ENCODE data around the gene CFAP97D1.

The CFAP97D1 gene

GRCh38 chr17:43779145-43780125 is 800 bp upstream of the CFAP97D1 start (continued):
- no peak for TF ChIP-seq ZSCAN18 (tag by site-specific recombination; IDR thresholded peaks at IDR 0.05)
- no peak for TF ChIP-seq TSHZ1 (tag by site-specific recombination; IDR thresholded peaks at IDR 0.05; ENCODE audit: borderline replicate concordance)
- TF ChIP-seq ZNF391 (tag by site-specific recombination; IDR thresholded peaks at IDR 0.05; ENCODE audit: borderline replicate concordance, low read depth) = no peak
- peak; percentile 39; the same call in 1 of the 2 replicates for TF ChIP-seq ZNF341 (tag by site-specific recombination; IDR thresholded peaks at IDR 0.05; ENCODE audit: low read depth)
- TF ChIP-seq ZNF362 (tag by site-specific recombination; IDR thresholded peaks at IDR 0.05) = no peak
- TF ChIP-seq GLIS1 (tag by site-specific recombination; IDR thresholded peaks at IDR 0.05) = peak; percentile 87
- no peak for TF ChIP-seq ZNF768 (tag by site-specific recombination; IDR thresholded peaks at IDR 0.05)
- TF ChIP-seq ZNF654 (tag by site-specific recombination; IDR thresholded peaks at IDR 0.05; ENCODE audit: low read depth) = no peak
- TF ChIP-seq IKZF3 (tag by site-specific recombination; IDR thresholded peaks at IDR 0.05) = no peak
- TF ChIP-seq ZNF324 (tag by site-specific recombination; IDR thresholded peaks at IDR 0.05) = no peak
- no peak for TF ChIP-seq ZNF629 (tag by site-specific recombination; IDR thresholded peaks at IDR 0.05)
- no peak for TF ChIP-seq ZNF155 (tag by site-specific recombination; IDR thresholded peaks at IDR 0.05)
- TF ChIP-seq ZNF449 (tag by site-specific recombination; IDR thresholded peaks at IDR 0.05) = 0 out of 2 replicates have a peak, but pooled peaks have one; percentile 19
- no peak for TF ChIP-seq ZNF837 (tag by site-specific recombination; IDR thresholded peaks at IDR 0.05)
- TF ChIP-seq ZNF335 (tag by site-specific recombination; conservative IDR thresholded peaks at IDR 0.05) = peak; percentile 88
- TF ChIP-seq ZNF248 (tag by site-specific recombination; IDR thresholded peaks at IDR 0.05) = no peak
- no peak for TF ChIP-seq ZNF548 (tag by site-specific recombination; IDR thresholded peaks at IDR 0.05)
- no peak for TF ChIP-seq ZNF777 (tag by site-specific recombination; IDR thresholded peaks at IDR 0.05; ENCODE audit: borderline replicate concordance)
- no peak for TF ChIP-seq ZNF560 (tag by site-specific recombination; IDR thresholded peaks at IDR 0.05; ENCODE audit: borderline replicate concordance)
- no peak for TF ChIP-seq ZNF791 (tag by site-specific recombination; IDR thresholded peaks at IDR 0.05)
- TF ChIP-seq ZNF37A (tag by site-specific recombination; IDR thresholded peaks at IDR 0.05) = no peak
- no peak for TF ChIP-seq RBAK (tag by site-specific recombination; IDR thresholded peaks at IDR 0.05)
- peak; percentile 88 for TF ChIP-seq ZBTB48 (tag by site-specific recombination; IDR thresholded peaks at IDR 0.05)
- peak; percentile 81 for TF ChIP-seq KLF1 (tag by site-specific recombination; IDR thresholded peaks at IDR 0.05)
- TF ChIP-seq ZNF354C (tag by site-specific recombination; IDR thresholded peaks at IDR 0.05; ENCODE audit: borderline replicate concordance, low read depth) = no peak
- no peak for TF ChIP-seq FEZF1 (tag by site-specific recombination; IDR thresholded peaks at IDR 0.05)
- TF ChIP-seq SP3 (tag by site-specific recombination; IDR thresholded peaks at IDR 0.05) = 0 out of 2 replicates have a peak, but pooled peaks have one; percentile 1
- TF ChIP-seq ZBTB10 (tag by site-specific recombination; IDR thresholded peaks at IDR 0.05) = peak; percentile 27; the same call in 1 of the 2 replicates
- no peak for TF ChIP-seq MEIS1 (CRISPR knock-in tag; IDR thresholded peaks at IDR 0.05; ENCODE audit: borderline replicate concordance)
- TF ChIP-seq ZNF10 (tag by site-specific recombination; IDR thresholded peaks at IDR 0.05) = no peak

All from HEK293 (cell line).